H4 (cell line): ENCODE results near the gene COMT. TPM values are rescaled to one million over a fixed set of nuclear protein-coding genes. Genes with fewer than 3 reads are reported as not detected.
A peak's percentile ranks its signal among the peaks of the same experiment; 100 is the strongest.
"Not testable (repeated sequence)": the region's sequence is repeated elsewhere in the genome, so short reads cannot be mapped to it uniquely, and the experiment has no call there.

Experiments used
- DNase-seq: peaks from one replicate; pipeline ENCODE4 v3.0.0-alpha.2; 2015; ENCODE audit warnings: low spot score
- total RNA-seq: library from RNA; depleted of rRNA; stranded (reverse); fragments of >200 nt; shearing (Covaris generic); gene quantifications from 2 replicates; pipeline ENCODE4 v1.2.3, GENCODE V29; 2014; rRNA removed

COMT gene
- 111 and 112 TPM in 2 replicates for total RNA-seq

DNA sequence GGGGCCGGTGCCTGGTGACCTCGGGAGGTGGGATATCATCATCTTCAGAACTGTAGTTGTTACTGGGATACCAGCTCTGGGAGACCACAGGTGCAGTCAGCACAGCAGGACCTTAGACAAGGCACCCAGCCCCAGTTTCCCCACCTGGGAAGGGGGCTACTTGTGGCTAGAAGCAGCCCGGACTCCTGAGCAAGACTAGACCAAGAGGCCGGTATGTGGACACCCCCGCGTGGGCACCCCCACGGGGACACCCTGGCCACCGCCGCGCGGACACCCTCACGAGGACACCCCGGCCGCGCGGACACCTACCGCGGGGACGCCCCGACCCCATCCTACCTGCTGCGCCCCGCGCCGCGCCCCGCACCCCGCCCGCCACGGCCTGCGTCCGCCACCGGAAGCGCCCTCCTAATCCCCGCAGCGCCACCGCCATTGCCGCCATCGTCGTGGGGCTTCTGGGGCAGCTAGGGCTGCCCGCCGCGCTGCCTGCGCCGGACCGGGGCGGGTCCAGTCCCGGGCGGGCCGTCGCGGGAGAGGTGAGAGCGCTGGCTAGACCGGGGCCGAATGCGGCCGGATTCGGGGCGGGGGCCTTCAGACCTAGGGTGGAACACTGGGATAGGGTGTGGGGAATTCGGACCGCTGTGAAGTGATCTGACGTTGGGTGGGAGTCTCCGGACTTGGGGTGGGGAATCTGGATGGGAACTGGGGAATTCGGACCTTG, at the start of gene COMT, which contains the start of gene TXNRD2:
COMT (plus strand) TSS at position 408 of the 718 bp plus-strand sequence. CDS start 20,755 bp downstream, outside the sequence.
TXNRD2 (minus strand) TSS at position 454 of the 718 bp plus-strand sequence; CDS start at position 439, 15 bp downstream.
- no peak for DNase-seq

DNA sequence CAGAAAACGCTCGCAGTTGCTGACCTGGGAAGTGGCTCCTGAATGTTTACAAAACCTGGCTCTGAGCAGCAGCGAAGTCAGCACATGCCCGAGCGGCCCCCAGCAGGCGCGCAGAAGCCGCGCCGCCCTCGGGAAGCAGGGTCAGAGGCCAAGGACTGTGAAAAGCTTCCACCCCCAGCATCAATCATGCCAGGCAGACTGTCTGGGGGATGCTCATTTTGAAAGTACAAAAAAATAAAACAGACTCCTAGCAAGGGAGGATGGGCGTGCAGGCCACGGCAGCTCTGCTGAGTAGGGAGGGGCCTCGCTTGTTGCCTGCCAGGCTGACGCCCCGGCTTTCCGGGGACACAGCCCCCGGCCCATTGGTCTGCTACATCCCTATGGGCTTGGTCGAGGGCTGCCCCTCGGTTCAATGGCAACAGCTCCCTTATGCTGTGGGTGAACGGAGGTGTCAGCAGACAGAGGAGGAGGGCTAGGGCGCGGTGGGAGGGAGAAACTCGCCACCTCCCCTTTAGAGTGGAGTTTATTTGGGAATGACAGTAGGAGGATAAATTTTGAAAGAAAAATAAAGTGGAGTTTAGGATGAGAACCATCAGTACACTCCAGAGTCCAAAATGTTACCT, 49.2 kb upstream of the COMT start:
- peak; percentile 17 for DNase-seq

DNA sequence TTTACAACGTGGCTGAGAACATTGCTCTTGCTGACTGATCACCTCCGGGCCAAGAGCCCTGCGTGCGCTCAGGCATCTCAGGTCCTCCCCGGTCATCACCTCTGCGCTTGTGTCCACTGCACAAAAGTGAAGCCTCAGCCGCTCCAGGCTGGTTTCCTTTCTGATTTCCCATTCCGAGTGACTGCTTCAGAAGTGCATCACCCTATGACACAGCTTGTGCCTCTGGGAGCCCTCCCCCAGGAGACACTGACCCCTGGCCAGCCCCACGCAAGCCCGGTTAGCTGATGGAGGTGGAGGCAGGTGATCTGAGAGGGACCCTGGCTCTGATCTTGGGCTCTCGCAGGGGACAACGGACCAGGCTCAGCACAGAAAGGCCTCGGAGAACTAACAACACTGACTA, 48.6 kb upstream of the COMT start:
- no peak for DNase-seq

DNA sequence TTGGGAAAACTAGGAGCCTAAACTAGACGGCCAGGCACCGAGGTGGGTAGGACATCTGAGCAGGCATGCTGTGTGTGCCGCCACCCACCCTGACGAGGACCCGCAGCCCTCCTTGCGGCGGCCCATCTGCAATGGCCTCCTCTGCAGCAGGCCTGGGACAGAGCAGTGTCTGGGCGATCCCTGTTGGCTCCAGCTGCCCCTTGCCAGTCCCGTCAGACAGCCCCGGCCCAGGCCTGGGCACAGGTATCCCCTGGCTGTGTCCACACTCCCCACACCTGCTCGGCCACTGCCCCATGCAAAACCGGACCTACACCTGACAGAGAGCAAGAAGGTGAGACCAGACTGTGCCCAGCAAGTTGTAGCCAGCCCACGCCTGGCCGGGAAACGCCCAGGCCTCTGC, 48.2 kb upstream of the COMT start:
- DNase-seq: no peak

DNA sequence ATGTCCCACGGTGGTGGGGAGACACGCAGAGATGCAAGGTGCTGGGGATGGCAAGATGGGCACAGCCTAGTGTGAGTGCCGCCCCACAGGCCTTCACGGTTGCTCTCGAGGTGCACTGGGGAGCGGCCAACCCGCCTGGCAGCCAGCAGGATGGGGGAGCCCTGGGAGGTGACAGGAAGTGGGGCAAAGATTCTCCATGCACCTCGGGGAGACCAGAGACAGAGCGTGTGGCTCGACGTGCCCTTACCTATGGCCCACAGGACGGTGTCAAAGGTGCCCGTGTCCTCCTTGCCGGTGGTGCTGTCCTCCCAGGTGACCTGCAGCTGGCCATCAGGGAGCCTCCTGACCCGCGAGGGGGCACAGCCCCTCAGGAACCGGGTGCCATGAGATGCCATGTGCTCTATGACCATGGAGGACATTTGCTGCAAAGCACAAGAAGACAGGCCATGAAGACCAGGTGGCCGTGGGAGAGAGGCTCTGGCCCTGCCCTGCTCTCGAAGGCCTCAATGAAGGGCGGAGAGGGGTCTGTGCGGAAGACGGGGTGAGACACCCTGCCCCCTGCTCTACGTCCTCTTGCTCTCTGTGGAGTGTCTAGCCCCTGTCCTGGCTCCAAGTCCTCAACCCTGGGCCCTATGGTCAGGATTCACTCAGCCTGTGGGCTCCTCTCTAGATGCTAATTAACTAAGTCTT, 46.3 kb upstream of the COMT start:
- no peak for DNase-seq

DNA sequence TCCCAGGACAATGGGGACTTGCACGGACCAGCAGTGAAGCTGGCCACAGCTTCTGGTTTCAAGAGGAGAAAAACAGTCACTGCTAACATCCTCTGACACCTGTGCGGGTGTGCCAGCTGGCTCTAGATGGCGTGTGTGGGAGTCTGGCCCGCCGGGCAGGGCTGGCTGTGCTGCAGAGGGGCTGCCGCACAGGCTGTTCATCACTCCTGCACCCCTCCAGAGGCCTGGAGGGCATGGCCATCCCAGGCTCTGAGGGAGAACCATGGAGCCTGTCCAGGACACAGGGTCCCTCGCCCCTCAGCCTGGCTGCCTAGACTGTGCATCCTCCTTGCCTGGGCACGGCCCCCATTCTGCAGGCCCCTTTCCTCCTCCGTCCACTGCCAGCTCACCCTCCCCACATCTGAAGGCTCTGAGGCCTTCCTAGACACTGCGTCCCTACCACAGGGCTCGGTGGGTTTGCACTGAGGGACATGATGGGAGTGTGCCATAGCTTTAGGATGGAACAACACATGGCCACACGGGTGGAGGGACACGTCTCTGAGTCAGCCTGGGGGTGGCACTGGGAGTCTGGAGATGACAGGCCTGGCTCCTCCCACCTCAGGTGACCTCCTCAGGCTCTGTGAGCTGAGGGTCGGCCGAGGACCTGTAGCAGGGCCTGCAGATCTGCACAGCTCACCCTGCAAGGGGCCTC, 44.8 kb upstream of the COMT start:
- DNase-seq: no peak

DNA sequence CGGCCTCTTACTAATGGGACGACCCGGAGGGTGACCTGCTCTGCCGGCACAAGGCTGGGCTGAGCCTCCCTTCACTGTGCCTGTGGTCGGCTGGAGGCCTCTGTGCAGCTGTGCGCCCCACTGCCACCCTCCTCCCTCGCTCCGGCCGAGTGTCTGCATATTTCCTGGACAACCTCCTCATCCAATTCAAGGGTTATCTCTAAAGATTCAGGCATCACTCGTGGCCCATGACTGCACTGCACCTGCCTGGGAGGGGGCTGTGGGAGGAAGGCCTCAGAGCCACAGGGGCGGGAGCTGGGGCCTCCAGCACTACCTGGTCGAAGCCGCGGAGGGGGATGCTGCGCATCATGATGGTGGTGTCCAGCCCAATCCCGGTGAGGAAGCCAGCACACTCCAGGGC, 43.8 kb upstream of the COMT start:
- DNase-seq: no peak

DNA sequence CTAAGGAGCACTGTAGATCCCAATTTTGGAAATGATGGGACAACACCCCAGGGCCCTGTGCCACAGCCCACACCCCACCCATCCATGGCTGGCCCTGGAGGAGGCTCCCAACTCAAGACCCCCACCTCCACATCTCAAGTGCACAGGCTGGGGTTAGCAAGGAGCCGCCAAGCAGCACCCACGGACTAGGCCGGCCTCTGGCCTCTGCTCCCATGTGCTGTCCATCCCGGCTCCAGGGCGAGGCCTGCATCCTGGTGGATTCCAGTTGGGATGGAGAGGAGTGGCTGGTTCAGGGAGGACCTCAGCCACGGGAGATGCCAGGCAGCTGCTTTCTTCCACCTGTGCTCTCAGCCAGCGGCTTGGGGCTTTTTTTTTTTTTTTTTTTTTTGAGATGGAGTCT, 43.4 kb upstream of the COMT start:
- DNase-seq: no peak

DNA sequence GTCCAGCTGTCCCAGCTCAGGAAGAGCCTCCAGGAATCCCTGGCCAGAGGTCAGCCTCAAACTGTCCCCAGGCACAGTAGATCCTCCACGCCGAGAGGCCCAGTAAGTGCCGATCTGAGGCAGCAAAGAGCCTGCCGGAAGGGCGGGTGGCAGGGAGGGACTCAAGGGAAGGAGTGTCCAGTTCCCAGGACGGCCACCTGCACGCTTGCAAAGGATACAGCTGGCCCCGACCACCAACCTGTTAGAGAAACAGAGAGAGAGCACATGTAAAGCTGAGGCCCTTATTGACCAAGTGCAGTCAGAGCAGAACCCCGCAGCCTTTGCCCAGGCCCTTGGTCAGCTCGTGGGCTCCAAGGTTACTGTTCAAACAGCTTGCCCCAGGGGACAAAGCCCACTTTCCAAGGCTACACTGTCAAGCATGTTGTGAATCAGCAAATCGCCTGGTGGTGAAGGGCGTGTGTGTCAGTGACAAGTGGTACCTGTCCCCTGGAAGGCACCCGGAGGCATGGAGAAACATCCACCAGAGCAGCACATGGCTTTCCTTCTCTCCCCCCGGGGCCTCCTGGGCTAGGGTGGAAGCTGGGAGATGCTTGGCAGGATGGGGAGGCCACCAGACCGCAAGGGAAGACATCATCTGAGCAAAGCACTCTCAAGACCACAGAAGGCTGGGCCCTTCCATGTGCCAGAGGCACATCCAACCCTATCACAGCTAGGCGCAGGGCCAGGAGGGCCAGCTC, 42.6 kb upstream of the COMT start:
- DNase-seq: no peak

DNA sequence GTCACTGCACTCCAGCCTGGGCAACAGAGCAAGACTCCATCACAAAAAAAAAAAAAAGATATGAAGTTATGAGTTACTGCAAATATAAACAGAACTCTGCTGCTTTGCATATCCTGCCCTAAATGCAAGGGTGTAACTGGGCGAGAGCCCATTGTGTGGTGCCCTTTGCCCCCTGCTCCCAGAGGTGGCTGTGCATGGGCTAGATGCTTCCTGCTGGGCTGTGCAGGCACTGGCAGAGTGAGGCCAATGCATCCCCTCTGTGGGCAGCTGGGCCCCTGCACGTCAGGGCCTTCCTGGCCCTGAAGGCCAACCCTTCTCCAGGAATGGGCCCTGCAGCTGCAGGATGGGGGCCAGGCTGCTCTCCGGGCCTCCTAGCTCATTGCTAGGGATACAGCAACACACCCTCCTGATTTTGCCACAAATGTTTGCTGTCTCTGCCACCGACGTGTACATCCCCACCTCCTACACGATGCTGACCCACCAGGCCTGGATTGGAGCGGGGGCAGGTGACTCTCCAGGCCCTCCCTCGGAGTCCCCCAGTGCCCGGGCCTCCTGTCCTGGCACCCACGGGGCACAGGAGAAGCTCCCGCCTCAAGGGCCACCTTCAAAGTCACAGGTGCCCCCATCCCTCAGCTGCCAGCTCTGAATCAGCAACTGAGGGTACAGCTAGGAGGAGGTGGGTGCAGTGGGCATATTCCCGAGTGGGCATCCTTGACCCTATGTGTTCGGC, 40.7 kb upstream of the COMT start:
- no peak for DNase-seq

DNA sequence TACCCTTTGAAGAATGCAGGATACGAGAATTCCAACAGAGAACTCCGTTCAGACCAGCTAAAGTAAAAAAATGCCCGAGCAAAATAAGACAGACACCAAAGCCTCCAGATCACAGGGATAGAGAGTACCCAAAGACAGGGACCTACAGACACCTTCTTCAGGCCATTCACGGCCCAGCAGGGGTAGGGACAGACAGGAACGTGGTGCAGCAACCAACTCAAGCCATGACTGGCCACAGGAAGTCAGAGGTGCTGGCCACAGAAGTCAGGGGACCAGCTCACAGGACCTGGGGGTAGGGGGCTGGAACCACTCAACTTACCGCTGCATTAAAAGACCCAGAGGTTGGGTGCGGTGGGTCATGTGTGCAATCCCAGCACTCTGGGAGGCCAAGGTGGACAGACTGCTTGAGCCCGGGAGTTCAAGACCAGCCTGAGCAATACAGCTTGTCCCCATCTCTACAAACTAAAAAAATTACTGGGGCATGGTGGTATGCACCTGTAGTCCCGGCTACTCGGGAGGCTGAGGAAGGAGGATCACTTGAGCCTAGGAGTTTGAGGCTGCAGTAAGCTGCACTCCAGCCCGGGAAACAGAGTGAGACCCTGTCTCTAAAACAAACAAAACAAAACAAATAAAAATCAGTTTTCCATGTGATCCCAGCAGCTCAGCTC, 39.9 kb upstream of the COMT start:
- no peak for DNase-seq

DNA sequence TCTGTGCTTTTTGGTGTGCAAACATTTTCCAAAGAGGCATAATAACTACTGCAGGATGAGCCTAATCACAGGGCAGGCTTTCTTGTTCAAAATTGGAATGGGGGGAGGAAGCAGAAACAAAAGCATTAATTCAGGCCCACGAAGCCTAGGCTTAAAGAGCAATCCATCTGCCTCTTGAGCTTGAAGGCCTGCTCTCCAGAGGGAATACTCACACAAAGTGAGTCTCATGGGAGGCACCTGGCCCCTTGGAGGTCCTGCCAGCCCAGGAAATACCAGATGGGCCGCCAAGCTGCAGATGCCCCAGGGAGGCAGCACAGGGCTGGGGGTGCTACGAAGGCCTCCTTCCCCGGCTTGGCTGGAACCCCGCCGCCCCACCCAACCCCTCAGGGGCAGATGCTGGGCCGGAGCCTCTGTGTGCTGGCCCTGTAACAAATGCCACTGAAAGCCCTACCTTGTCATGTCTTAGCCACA, 39.3 kb upstream of the COMT start:
- DNase-seq: no peak

DNA sequence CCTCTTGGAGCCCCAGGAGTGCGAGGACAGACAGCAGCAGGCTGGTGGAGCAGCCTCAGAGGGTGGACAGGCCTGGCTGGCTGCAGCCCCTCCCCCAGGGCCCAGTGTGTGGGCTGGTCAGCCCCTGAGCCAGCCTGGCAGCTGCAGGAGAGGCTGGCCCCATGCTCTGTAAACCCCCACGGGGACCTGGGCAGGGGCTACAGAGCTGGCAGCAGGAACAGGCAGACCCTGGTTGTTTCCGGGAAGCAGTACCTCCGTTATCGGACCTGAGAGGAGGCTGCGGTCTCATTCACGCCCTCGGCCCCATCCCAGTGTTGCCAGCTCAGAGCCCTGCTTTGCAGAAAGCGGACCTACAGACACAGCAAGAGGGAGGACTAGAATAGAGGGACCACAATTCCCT, 38.5 kb upstream of the COMT start:
- no peak for DNase-seq

DNA sequence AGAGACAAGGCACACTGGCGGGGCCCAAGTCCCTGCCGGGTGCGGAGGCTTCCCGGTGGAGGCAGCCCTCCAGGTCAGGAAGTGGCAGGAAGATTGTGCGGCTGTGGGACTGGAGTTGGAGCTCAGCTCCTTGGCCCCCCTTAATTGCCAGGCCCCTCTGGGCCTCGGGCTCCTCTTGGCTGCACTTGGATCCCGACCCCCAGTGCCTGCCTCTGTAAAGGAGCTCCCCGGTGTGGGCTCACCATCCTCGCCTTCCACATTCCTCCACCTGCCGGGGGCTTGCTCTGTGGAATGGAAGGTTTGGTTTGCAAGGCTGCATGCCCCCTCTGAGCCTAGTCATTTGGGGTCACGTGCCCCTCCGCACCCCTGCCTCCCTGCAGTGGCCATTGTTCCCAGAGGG, 38.1 kb upstream of the COMT start:
- DNase-seq: no peak

DNA sequence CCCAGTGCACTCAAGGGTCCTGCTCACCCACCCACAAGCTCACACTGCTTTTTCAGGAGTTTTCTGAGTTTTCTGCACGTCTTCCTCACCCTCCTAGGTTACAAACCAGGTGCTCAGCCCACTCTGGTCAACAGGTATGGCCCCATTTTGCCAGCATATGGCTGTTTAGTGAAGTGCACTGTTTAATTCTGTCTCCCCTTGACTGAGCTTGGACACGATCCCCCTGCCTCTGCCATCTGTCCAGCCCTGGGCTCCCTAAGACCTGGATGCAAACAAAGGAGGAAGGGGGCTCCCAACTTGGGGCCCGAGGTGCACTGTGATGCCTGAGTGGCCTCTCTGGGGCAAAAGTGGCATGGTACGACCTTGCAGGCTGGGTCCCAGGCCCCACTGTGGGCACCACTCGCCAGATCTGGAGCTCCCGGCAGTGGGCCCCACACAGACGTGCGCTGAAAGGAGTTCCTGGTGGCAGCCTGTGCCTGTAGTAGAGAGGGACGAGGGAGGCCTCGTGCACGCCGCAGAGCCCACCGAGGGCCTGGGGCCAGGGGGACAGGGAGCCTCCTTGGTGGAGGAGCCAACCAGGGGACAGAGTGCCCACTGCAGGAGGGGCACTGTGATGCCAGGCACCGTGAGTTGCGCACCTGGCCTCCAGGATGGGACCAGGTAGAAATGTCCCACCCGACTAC, 37.3 kb upstream of the COMT start:
- no peak for DNase-seq

DNA sequence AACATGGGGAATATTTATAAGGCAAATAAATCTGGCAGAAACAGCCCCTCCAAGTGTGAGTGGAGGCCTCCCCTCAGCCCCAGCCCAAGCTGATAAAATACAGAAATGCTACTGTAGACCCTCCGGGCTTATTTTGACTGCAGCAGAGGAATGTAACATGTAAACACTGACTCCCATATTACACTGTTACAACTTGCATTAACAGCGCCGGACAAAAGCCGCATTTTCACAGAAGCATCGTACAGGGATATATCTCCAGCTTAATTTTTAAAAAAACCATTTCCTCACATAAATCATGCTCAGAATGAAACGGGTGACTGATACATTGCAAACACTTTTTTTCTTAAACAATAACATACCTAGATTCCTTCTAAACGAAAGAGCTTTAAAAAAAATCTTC, 36.6 kb upstream of the COMT start:
- DNase-seq: no peak

DNA sequence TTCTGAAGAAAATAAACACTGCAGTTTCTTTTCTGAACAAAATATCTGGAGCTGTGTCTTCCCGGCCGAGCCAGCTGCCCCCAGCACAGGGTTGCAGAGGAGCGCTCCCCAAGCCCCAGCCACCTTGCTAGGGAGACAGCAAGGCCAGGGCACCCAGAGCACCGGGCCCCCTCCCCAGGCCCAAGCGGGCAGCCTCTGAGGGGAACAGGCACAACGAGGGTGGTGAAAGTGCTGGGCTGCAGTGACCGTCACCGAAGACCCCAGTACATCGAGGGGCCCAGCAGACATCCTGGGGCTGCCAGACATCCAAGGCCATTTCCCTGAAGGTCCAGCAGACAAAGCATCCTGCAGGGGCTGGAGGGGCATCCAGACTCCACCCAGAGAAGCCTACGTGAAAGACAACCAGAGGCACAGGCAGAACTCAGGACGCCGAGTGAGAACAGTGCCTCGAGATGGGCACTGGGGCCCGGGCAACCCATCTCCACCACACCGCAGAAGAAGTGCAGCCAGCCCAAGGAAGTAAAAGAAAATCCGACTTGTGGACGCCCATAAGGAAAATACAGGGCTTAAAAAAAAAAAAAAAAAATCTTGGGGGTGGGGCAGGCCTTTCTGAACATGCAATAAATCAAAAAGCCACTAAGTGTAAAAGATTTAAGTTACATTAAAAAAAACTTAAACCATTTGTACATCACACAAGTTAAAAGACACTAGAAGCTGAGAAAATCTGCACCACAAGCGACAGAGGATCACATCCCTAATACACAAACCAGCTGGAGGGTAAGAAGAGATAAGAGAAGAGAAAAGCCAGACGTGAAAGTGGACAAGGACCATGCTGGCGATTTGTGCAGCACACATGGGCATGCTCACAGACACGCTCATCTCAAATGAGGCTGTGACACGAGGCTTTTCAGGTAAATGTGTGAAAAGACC, 36.0 kb upstream of the COMT start:
- no peak for DNase-seq

DNA sequence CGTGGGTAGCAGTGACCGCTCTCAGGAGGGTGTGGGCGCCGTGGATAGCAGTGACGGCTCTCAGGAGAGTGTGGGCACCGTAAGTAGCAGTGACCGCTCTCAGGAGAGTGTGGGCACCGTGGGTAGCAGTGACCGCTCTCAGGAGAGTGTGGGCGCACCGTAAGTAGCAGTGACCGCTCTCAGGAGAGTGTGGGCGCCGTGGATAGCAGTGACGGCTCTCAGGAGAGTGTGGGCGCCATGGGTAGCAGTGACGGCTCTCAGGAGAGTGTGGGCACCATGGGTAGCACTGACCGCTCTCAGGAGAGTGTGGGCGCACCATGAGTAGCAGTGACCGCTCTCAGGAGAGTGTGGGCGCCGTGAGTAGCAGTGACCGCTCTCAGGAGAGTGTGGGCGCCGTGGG, 34.7 kb upstream of the COMT start:
- not testable (repeated sequence) for DNase-seq
